Hematopoietic multipotent progenitor cell (in vitro differentiated cells): ENCODE results near the gene PALMD. TPM values are rescaled to one million over a fixed set of nuclear protein-coding genes. Genes with fewer than 3 reads are reported as not detected.

Source experiments
- DNase-seq, 3 donors: peaks; one replicate each; pipeline ENCODE4 v3.0.0-alpha.2; 2011 to 2015; ENCODE audit warnings: low read depth in 2 of 3, low spot score in 2 of 3
- total RNA-seq: library from RNA; depleted of rRNA; stranded (reverse); fragments of >200 nt; gene quantifications from one replicate; pipeline ENCODE4 v1.2.3, GENCODE V29; 2012

PALMD gene
- total RNA-seq, 1 donor: under 0.01 TPM

GRCh38 chr1:99657213-99658030 is 11.5 kb downstream of the PALMD start:
- DNase-seq: no peak

GRCh38 chr1:99658031-99658290 is 12.0 kb downstream of the PALMD start:
- DNase-seq: no peak

GRCh38 chr1:99659755-99660210 is 13.9 kb downstream of the PALMD start:
- DNase-seq: no peak

- no peak for DNase-seq
Observed at GRCh38 chr1:99660496-99660895, 14.6 kb downstream of the PALMD start.

GRCh38 chr1:99661780-99662179 is 15.9 kb downstream of the PALMD start:
- no peak for DNase-seq

- no peak for DNase-seq
Observed at GRCh38 chr1:99662539-99663080, 16.7 kb downstream of the PALMD start.

GRCh38 chr1:99663501-99663900 is 17.6 kb downstream of the PALMD start:
- DNase-seq: no peak

- no peak for DNase-seq
Observed at GRCh38 chr1:99665212-99665611, 19.3 kb downstream of the PALMD start.

- DNase-seq: no peak
Observed at GRCh38 chr1:99669376-99669775, 23.5 kb downstream of the PALMD start.

- no peak for DNase-seq
Observed at GRCh38 chr1:99669821-99670220, 23.9 kb downstream of the PALMD start.

GRCh38 chr1:99670583-99670982 is 24.7 kb downstream of the PALMD start:
- no peak for DNase-seq

GRCh38 chr1:99672038-99672437 is 26.1 kb downstream of the PALMD start:
- no peak for DNase-seq

GRCh38 chr1:99672530-99673213 is 26.8 kb downstream of the PALMD start:
- DNase-seq: no peak

- DNase-seq: no peak
Observed at GRCh38 chr1:99673315-99673714, 27.4 kb downstream of the PALMD start.

GRCh38 chr1:99674115-99675064 is 28.5 kb downstream of the PALMD start:
- DNase-seq: no peak

- DNase-seq: no peak
Observed at GRCh38 chr1:99675292-99675691, 29.4 kb downstream of the PALMD start.

- no peak for DNase-seq
Observed at GRCh38 chr1:99675994-99676393, 30.1 kb downstream of the PALMD start.

- DNase-seq: no peak
Observed at GRCh38 chr1:99676876-99677275, 31.0 kb downstream of the PALMD start.

- DNase-seq: no peak
Observed at GRCh38 chr1:99677416-99677815, 31.5 kb downstream of the PALMD start.

GRCh38 chr1:99680270-99680669 is 34.4 kb downstream of the PALMD start:
- no peak for DNase-seq

GRCh38 chr1:99681583-99681982 is 35.7 kb downstream of the PALMD start:
- DNase-seq: no peak
